Measurements from ENCODE around the gene DLX1. TPM values are rescaled to one million over a fixed set of nuclear protein-coding genes. Genes with fewer than 3 reads are reported as not detected.

DLX1 gene
- total and polyA plus RNA-seq, 9 of the 15 experiments (the other 6 are each of a cell fraction or from before 2014, with no cell fraction given) = 1.9 to 26.2 (median 9.6) TPM

DNA sequence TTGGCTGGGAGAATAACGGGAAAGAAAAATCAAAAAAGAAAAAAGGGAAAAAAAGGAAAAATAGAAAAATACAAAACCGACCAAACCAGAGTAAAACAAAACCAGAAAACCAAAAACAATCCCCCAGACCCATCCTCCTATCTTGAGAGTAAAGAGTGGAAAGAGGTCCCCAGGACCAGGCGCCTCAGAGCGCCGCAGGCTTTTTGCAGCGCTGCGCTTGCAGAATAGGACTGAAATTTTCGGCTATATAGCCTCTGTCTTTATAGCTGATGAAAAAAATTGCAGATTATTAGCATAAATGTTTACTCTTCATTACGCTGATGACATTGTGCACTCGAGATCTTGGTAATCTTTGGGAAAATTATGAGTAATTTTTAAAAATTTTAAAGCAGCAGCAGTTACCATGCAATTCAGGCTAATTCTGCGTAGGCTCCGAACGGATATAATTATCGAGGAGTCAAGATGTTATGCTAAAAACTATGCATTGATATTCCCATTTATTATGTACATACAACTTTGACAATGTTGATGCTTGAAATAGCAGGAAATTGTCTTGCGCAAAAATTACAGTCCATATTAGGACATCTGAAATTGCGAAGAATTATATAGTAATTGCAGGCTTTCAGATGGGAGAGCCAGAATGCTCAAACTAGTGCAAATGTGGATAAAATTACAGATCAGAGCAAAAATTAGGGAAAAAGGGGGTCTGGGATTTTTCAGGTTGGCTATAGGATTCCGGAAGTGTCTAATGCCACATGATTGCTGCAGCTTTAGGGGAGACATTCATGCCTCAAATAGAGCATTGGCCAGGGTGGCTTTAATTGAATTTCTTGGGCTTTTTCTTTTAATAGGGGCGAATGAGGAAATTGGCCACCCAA, 8.3 kb downstream of the DLX1 start:
- ChIA-PET POLR2A (interaction anchor here (1.1 kb wide), 1 partner anchor 9 kb away, joined by 5 read pairs; no protein-coding TSS in a partner anchor), CTCF (ENCODE audit: low intra/inter-chr PET ratio) (no interaction called here)
- no peaks in the 10 kb centered on the region for H4K20me1 ChIP-seq (replicated peaks; ENCODE audit: control insufficient read depth, insufficient read depth, low read length)
- WGBS (ENCODE audit: insufficient coverage, low coverage, missing lambda C conversion rate) = 74% methylated on average over 17 of the region's 18 CpGs
- in situ Hi-C loops (cut with MboI) (no loop called here), intact Hi-C loops (cut with micrococcal nuclease) (no loop called here)
- H3K27ac ChIP-seq (ENCODE audit: extremely low read depth, low read depth, low read length) = no peak overlapping the region
- peaks cover 16 to 28% of the 10 kb centered on the region in 2 experiments for H3K4me1 ChIP-seq (replicated peaks in 1 of 2; ENCODE audit: control insufficient read depth in 2 of 2, insufficient read depth in 2 of 2, low read length in 2 of 2)
- H3K36me3 ChIP-seq (ENCODE audit: control insufficient read depth, insufficient read depth, low read length) = peaks cover under 1% of the 10 kb centered on the region; the same call in 1 of the 3 replicates
- peak overlapping the region; percentile 30 to 81; a peak in 3 of 4 replicates for H3K9ac ChIP-seq (ENCODE audit: insufficient read depth in 1 of 2, low read depth in 2 of 2, low read length in 2 of 2)
- H3K79me2 ChIP-seq (ENCODE audit: control insufficient read depth, insufficient read depth, low read length) = no peaks in the 10 kb centered on the region
- DNase-seq (ENCODE audit: extremely low read depth in 1 of 4, low spot score in 3 of 4) (no peak), ATAC-seq (0 out of 3 replicates have a peak, but pooled peaks have one; percentile 11), FAIRE-seq (no peak)
- H3K4me2 ChIP-seq (ENCODE audit: insufficient read depth, low read length) = peak overlapping the region; percentile 49; the same call in 1 of the 2 replicates
- peak overlapping the region; percentile 74 for H2AFZ ChIP-seq (ENCODE audit: low read depth, low read length)
- H3K4me3 ChIP-seq = peak overlapping the region; percentile 20
- no peaks in the 10 kb centered on the region for H3K9me1 ChIP-seq (ENCODE audit: control insufficient read depth, insufficient read depth, low read length)
- no TSS peak for BruUV-seq (replicated peaks)
- H3K27me3 ChIP-seq (ENCODE audit: control insufficient read depth in 2 of 2, insufficient read depth in 2 of 2, low read length in 2 of 2) = no peaks in the 10 kb centered on the region; a peak in 1 of 5 replicates
- no peaks in the 10 kb centered on the region for H3K9me3 ChIP-seq (replicated peaks; ENCODE audit: control insufficient read depth, insufficient read depth, low read depth, low read length)
- TF ChIP-seq CREBBP (IDR thresholded peaks at IDR 0.05; ENCODE audit: low read depth, low read length) (no peak), NRF1 (conservative IDR thresholded peaks at IDR 0.05 in 1 of 2, IDR thresholded peaks at IDR 0.05 in 1 of 2) (0 out of 4 replicates have a peak, but pooled peaks of 1 of the 2 experiments have one; percentile 5), RCOR1 (IDR thresholded peaks at IDR 0.05; ENCODE audit: borderline replicate concordance in 1 of 2, low read depth in 2 of 2, low read length in 2 of 2) (no peak), ZNF436 (CRISPR knock-in tag; IDR thresholded peaks at IDR 0.05) (no peak), TGIF2 (CRISPR knock-in tag; IDR thresholded peaks at IDR 0.05) (no peak), ZNF239 (CRISPR knock-in tag; IDR thresholded peaks at IDR 0.05) (no peak), MYNN (IDR thresholded peaks at IDR 0.05) (no peak), MYNN (CRISPR knock-in tag; IDR thresholded peaks at IDR 0.05) (no peak), ZNF282 (CRISPR knock-in tag; IDR thresholded peaks at IDR 0.05) (no peak), PTBP1 (IDR thresholded peaks at IDR 0.05; ENCODE audit: low read depth, low read length) (no peak), MAZ (CRISPR knock-in tag; conservative IDR thresholded peaks at IDR 0.05 in 1 of 2, IDR thresholded peaks at IDR 0.05 in 1 of 2) (0 out of 4 replicates have a peak, but pooled peaks of 1 of the 2 experiments have one; percentile 29), MTA2 (IDR thresholded peaks at IDR 0.05; ENCODE audit: low read depth) (no peak)
- TF ChIP-seq, protein P1, sequence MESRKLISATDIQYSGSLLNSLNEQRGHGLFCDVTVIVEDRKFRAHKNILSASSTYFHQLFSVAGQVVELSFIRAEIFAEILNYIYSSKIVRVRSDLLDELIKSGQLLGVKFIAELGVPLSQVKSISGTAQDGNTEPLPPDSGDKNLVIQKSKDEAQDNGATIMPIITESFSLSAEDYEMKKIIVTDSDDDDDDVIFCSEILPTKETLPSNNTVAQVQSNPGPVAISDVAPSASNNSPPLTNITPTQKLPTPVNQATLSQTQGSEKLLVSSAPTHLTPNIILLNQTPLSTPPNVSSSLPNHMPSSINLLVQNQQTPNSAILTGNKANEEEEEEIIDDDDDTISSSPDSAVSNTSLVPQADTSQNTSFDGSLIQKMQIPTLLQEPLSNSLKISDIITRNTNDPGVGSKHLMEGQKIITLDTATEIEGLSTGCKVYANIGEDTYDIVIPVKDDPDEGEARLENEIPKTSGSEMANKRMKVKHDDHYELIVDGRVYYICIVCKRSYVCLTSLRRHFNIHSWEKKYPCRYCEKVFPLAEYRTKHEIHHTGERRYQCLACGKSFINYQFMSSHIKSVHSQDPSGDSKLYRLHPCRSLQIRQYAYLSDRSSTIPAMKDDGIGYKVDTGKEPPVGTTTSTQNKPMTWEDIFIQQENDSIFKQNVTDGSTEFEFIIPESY (CRISPR knock-in tag; IDR thresholded peaks at IDR 0.05) = peak; percentile 87
- TF ChIP-seq, protein P2, sequence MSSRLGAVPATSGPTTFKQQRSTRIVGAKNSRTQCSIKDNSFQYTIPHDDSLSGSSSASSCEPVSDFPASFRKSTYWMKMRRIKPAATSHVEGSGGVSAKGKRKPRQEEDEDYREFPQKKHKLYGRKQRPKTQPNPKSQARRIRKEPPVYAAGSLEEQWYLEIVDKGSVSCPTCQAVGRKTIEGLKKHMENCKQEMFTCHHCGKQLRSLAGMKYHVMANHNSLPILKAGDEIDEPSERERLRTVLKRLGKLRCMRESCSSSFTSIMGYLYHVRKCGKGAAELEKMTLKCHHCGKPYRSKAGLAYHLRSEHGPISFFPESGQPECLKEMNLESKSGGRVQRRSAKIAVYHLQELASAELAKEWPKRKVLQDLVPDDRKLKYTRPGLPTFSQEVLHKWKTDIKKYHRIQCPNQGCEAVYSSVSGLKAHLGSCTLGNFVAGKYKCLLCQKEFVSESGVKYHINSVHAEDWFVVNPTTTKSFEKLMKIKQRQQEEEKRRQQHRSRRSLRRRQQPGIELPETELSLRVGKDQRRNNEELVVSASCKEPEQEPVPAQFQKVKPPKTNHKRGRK (tag; IDR thresholded peaks at IDR 0.05) = 0 out of 2 replicates have a peak, but pooled peaks have one; percentile 43

Data from K562 (cell line).